B cell (primary cell): ENCODE results near the gene SPATA3.

Experiments used
- CTCF ChIP-seq: fragments of 200-600 bp; IDR thresholded peaks from one replicate; pipeline ENCODE4 v1.8.0; 2022; ENCODE audit warnings: antibody characterized with exemption, mild to moderate bottlenecking
- EZH2 ChIP-seq: IDR thresholded peaks from 2 replicates; pipeline ENCODE4 v1.6.1; 2012; ENCODE audit warnings: borderline replicate concordance, low read depth, mild to moderate bottlenecking, moderate library complexity, low read length; ENCODE audit not compliant: insufficient read depth, poor library complexity, severe bottlenecking

GRCh38 chr2:230981704-230982103, 14.2 kb upstream of the SPATA3 start:
- TF ChIP-seq EZH2 (no peak), CTCF (no peak)
